Kidney (tissue), 14 donors: ENCODE measurements around the gene BTN1A1. TPM values are rescaled to one million over a fixed set of nuclear protein-coding genes. Genes with fewer than 3 reads are reported as not detected.

Experiments
- DNase-seq, 5 donors: peaks; one replicate each; pipeline ENCODE4 v3.0.0-alpha.2; 2013 to 2020
- FAIRE-seq: peaks from 2 replicates; lab custom pipeline; 2012; peaks lifted over from hg19 to GRCh38; lab: Jason Lieb, UNC
- H3K27ac ChIP-seq, 2 donors: one replicate each; pipeline ENCODE4 v1.7.0; 2013; ENCODE audit warnings: low read depth in 2 of 2, low read length in 2 of 2, inconsistent platforms in 1 of 2
- H3K27me3 ChIP-seq: one replicate; pipeline ENCODE4 v1.7.1; 2013; ENCODE audit warnings: low read length, inconsistent platforms; ENCODE audit not compliant: control insufficient read depth, insufficient read depth
- H3K36me3 ChIP-seq, 3 donors: one replicate each; pipeline versions ENCODE4 v1.7.0 to v1.7.1; 2013; ENCODE audit warnings: low read length in 3 of 3, control low read depth in 1 of 3, inconsistent platforms in 1 of 3; ENCODE audit not compliant: insufficient read depth in 3 of 3, control insufficient read depth in 2 of 3
- H3K4me1 ChIP-seq, 3 donors: one replicate each; pipeline versions ENCODE4 v1.7.0 to v1.7.1; 2013; ENCODE audit warnings: low read length in 3 of 3, inconsistent platforms in 1 of 3, low read depth in 1 of 3; ENCODE audit not compliant: control insufficient read depth in 2 of 3, insufficient read depth in 2 of 3
- H3K4me3 ChIP-seq, 3 donors: one replicate each; pipeline versions ENCODE4 v1.7.0 to v1.8.1; 2013; ENCODE audit warnings: low read length in 3 of 3, control low read depth in 1 of 3, inconsistent platforms in 1 of 3
- H3K9ac ChIP-seq, 3 donors: one replicate each; pipeline versions ENCODE4 v1.7.0 to v1.7.1; 2013; ENCODE audit warnings: low read length in 3 of 3, control low read depth in 1 of 3, inconsistent platforms in 1 of 3
- H3K9me3 ChIP-seq, 3 donors: one replicate each; pipeline versions ENCODE4 v1.7.0 to v1.7.1; 2013; ENCODE audit warnings: low read length in 3 of 3, control low read depth in 1 of 3, inconsistent platforms in 1 of 3; ENCODE audit not compliant: control insufficient read depth in 2 of 3, insufficient read depth in 1 of 3
- CTCF ChIP-seq: IDR thresholded peaks from 3 replicates; pipeline ENCODE4 v1.5.1; 2012; ENCODE audit warnings: mild to moderate bottlenecking, moderate library complexity, borderline replicate concordance; ENCODE audit not compliant: insufficient read depth; ENCODE audit errors: extremely low read depth
- intact Hi-C: fragments of 100-400 bp; cut with DNase I; formaldehyde crosslinking; loops from one replicate; pipeline ENCODE4 v1.11.1; 2022
- polyA plus RNA-seq: library from polyadenylated mRNA; stranded (reverse); fragments of 350-450 nt; fragmentation: Illumina TruSeq; extraction: RNeasy Lipid Tissue Mini Kit (QIAGEN cat#74804); gene quantifications from one replicate; pipeline ENCODE4 v1.2.3, GENCODE V29; 2014; ENCODE audit warnings: low read depth, low replicate concordance; ENCODE audit not compliant: insufficient read depth
- total RNA-seq: library from RNA; stranded (reverse); fragmentation: NEBNext Ultra II Directional; extraction: Animal tissue kit (Norgen Biotek cat#: 25700); gene quantifications from one replicate; pipeline ENCODE4 v1.2.1, GENCODE V29; 2021
- donor health status: control.
- donor health status: control.
- donor health status: control.
- donor health status: control.
- donor health status: control.
- donor health status: DM: yes; HTN: yes; CAD: no.
- donor health status: Normal renal cell carcinoma (clear cell type).

Gene BTN1A1
- total and polyA plus RNA-seq, 2 donors from 2014 or later: 0.09 TPM; not detected in 1

GRCh38 chr6:26491604-26492003, 8.5 kb upstream of the BTN1A1 start:
- no peak for TF ChIP-seq CTCF
- peaks cover 0 to 4% (median 0%) of the 10 kb centered on the region in 3 donors for H3K9me3 ChIP-seq

GRCh38 chr6:26493258-26493657, 6.8 kb upstream of the BTN1A1 start:
- DNase-seq (no peak), FAIRE-seq (no peak)
- Histone ChIP-seq H3K27ac (no peak overlapping the region), H3K9me3 (no peaks in the 10 kb centered on the region), H3K36me3 (no peaks in the 10 kb centered on the region), H3K9ac (no peak overlapping the region), H3K4me3 (no peak overlapping the region), H3K27me3 (no peaks in the 10 kb centered on the region), H3K4me1 (no peaks in the 10 kb centered on the region)
- intact Hi-C loops: no loop called here
- no peak for TF ChIP-seq CTCF

More at GRCh38 chr6:26491604-26492003, 8.5 kb upstream of the BTN1A1 start:
- no peak for FAIRE-seq
- H3K27ac ChIP-seq: no peak overlapping the region
- no peak overlapping the region for H3K9ac ChIP-seq
- no peaks in the 10 kb centered on the region for H3K4me1 ChIP-seq
- intact Hi-C loops: no loop called here
- H3K4me3 ChIP-seq: no peak overlapping the region
- no peaks in the 10 kb centered on the region for H3K27me3 ChIP-seq
- no peak for DNase-seq
- H3K36me3 ChIP-seq: no peaks in the 10 kb centered on the region

GRCh38 chr6:26494117-26494516, 6.0 kb upstream of the BTN1A1 start:
- TF ChIP-seq CTCF: no peak
- DNase-seq: no peak
- Histone ChIP-seq H3K27me3 (no peaks in the 10 kb centered on the region), H3K4me1 (no peaks in the 10 kb centered on the region), H3K9me3 (no peaks in the 10 kb centered on the region), H3K9ac (no peak overlapping the region), H3K27ac (no peak overlapping the region), H3K36me3 (no peaks in the 10 kb centered on the region), H3K4me3 (no peak overlapping the region)
- intact Hi-C loops: no loop called here
- no peak for FAIRE-seq

- no peak overlapping the region for H3K9ac ChIP-seq
- H3K27me3 ChIP-seq: no peaks in the 10 kb centered on the region
- FAIRE-seq: no peak
- no peaks in the 10 kb centered on the region for H3K9me3 ChIP-seq
- TF ChIP-seq CTCF: no peak
- DNase-seq: no peak
- H3K36me3 ChIP-seq: no peaks in the 10 kb centered on the region
- no peaks in the 10 kb centered on the region for H3K4me1 ChIP-seq
- no peak overlapping the region for H3K27ac ChIP-seq
- no peak overlapping the region for H3K4me3 ChIP-seq
- intact Hi-C loops: no loop called here
Observed at GRCh38 chr6:26495281-26495680, 4.8 kb upstream of the BTN1A1 start.
